Endothelial cell (in vitro differentiated cells): Measurements from ENCODE around the gene ADM5. TPM values are rescaled to one million over a fixed set of nuclear protein-coding genes. Genes with fewer than 3 reads are reported as not detected.

Experiments
- DNase-seq: peaks from one replicate; pipeline ENCODE4 v3.0.0; 2021; ENCODE audit warnings: low spot score
- H3K27ac Mint-ChIP-seq: one replicate; pipeline ENCODE4 v1.8.0; 2021; ENCODE audit warnings: mixed read lengths, inconsistent platforms; ENCODE audit not compliant: unreplicated experiment
- H3K27me3 Mint-ChIP-seq: one replicate; pipeline ENCODE4 v1.8.0; 2021; ENCODE audit warnings: mild to moderate bottlenecking, moderate library complexity, mixed read lengths, inconsistent platforms; ENCODE audit not compliant: unreplicated experiment
- H3K36me3 Mint-ChIP-seq: one replicate; pipeline ENCODE4 v1.8.0; 2021; ENCODE audit warnings: mild to moderate bottlenecking, low read depth, mixed read lengths, inconsistent platforms; ENCODE audit not compliant: unreplicated experiment
- H3K4me1 Mint-ChIP-seq: one replicate; pipeline ENCODE4 v1.8.0; 2021; ENCODE audit warnings: mild to moderate bottlenecking, mixed read lengths, inconsistent platforms; ENCODE audit not compliant: unreplicated experiment
- H3K4me3 Mint-ChIP-seq: one replicate; pipeline ENCODE4 v1.8.0; 2021; ENCODE audit warnings: mild to moderate bottlenecking, mixed read lengths, inconsistent platforms; ENCODE audit not compliant: unreplicated experiment
- H3K9me3 Mint-ChIP-seq: one replicate; pipeline ENCODE4 v1.8.0; 2021; ENCODE audit warnings: mixed read lengths, inconsistent platforms; ENCODE audit not compliant: unreplicated experiment
- total RNA-seq: library from RNA; stranded (reverse); fragmentation: NEBNext Ultra II Directional; extraction: Animal tissue kit (Norgen Biotek cat#: 25700); gene quantifications from one replicate; pipeline ENCODE4 v1.2.1, GENCODE V29; 2021; ENCODE audit not compliant: unreplicated experiment
- TF ChIP-seq, protein P1 (sequence below): fragments of 200-600 bp; sonication (generic); IDR thresholded peaks from one replicate; pipeline ENCODE4 v1.5.0; 2021; ENCODE audit warnings: antibody characterized with exemption; ENCODE audit not compliant: unreplicated experiment

Gene ADM5
- total RNA-seq, 1 donor from 2014 or later: 5.3 TPM

GRCh38 chr19:49651820-49652550 is 37.4 kb upstream of the ADM5 start:
- peaks cover 36% of the 10 kb centered on the region for H3K36me3 Mint-ChIP-seq
- H3K27me3 Mint-ChIP-seq: peaks cover 9% of the 10 kb centered on the region
- DNase-seq: no peak
- H3K4me1 Mint-ChIP-seq: peaks cover 9% of the 10 kb centered on the region
- no peaks in the 10 kb centered on the region for H3K9me3 Mint-ChIP-seq
- H3K27ac Mint-ChIP-seq: no peak overlapping the region
- TF ChIP-seq, protein P1, sequence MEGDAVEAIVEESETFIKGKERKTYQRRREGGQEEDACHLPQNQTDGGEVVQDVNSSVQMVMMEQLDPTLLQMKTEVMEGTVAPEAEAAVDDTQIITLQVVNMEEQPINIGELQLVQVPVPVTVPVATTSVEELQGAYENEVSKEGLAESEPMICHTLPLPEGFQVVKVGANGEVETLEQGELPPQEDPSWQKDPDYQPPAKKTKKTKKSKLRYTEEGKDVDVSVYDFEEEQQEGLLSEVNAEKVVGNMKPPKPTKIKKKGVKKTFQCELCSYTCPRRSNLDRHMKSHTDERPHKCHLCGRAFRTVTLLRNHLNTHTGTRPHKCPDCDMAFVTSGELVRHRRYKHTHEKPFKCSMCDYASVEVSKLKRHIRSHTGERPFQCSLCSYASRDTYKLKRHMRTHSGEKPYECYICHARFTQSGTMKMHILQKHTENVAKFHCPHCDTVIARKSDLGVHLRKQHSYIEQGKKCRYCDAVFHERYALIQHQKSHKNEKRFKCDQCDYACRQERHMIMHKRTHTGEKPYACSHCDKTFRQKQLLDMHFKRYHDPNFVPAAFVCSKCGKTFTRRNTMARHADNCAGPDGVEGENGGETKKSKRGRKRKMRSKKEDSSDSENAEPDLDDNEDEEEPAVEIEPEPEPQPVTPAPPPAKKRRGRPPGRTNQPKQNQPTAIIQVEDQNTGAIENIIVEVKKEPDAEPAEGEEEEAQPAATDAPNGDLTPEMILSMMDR: no peak
- no peak overlapping the region for H3K4me3 Mint-ChIP-seq

GRCh38 chr19:49652551-49653465 is 36.6 kb upstream of the ADM5 start:
- Mint-ChIP-seq H3K4me1 (peaks cover 9% of the 10 kb centered on the region), H3K4me3 (peak overlapping the region; percentile 51), H3K27me3 (peaks cover 9% of the 10 kb centered on the region), H3K9me3 (no peaks in the 10 kb centered on the region), H3K36me3 (peaks cover 35% of the 10 kb centered on the region), H3K27ac (no peak overlapping the region)
- no peak for DNase-seq
- TF ChIP-seq, protein P1: no peak

GRCh38 chr19:49653466-49653806 is 36.0 kb upstream of the ADM5 start:
- H3K27me3 Mint-ChIP-seq: peaks cover 9% of the 10 kb centered on the region
- peaks cover 36% of the 10 kb centered on the region for H3K36me3 Mint-ChIP-seq
- DNase-seq: no peak
- H3K4me1 Mint-ChIP-seq: peaks cover 9% of the 10 kb centered on the region
- no peak overlapping the region for H3K4me3 Mint-ChIP-seq
- H3K9me3 Mint-ChIP-seq: no peaks in the 10 kb centered on the region
- no peak overlapping the region for H3K27ac Mint-ChIP-seq
- TF ChIP-seq, protein P1: no peak

- Mint-ChIP-seq H3K27ac (no peak overlapping the region), H3K9me3 (no peaks in the 10 kb centered on the region), H3K36me3 (peaks cover 40% of the 10 kb centered on the region), H3K4me1 (peaks cover 4% of the 10 kb centered on the region), H3K4me3 (peak overlapping the region; percentile 59), H3K27me3 (peaks cover 12% of the 10 kb centered on the region)
- no peak for DNase-seq
- TF ChIP-seq, protein P1: no peak
Measured at GRCh38 chr19:49654581-49654980, 34.8 kb upstream of the ADM5 start.
